NCI-H1694 treated with DMSO at 0.1 percent for 48 hours (cell line): ENCODE results near the gene ACAN.
"Not testable (repeated sequence)": the region's sequence is repeated elsewhere in the genome, so short reads cannot be mapped to it uniquely, and the experiment has no call there.

Experiments
- DNase-seq: peaks from one replicate; lab custom pipeline; 2025; lab: John Stamatoyannopoulos, UW

Gene ACAN

GRCh38 chr15:88902846-88903245 lies 99.6 kb downstream of the ACAN start:
- no peak for DNase-seq

GRCh38 chr15:88904257-88904623 lies 101.0 kb downstream of the ACAN start:
- DNase-seq = no peak

GRCh38 chr15:88904624-88905327 lies 101.5 kb downstream of the ACAN start:
- peak; percentile 36 for DNase-seq

GRCh38 chr15:88905576-88905975 lies 102.3 kb downstream of the ACAN start:
- DNase-seq = no peak

- no peak for DNase-seq
Observed at GRCh38 chr15:88906130-88906529, 102.9 kb downstream of the ACAN start.

- DNase-seq = no peak
Observed at GRCh38 chr15:88906551-88906950, 103.3 kb downstream of the ACAN start.

- no peak for DNase-seq
Observed at GRCh38 chr15:88907111-88907510, 103.9 kb downstream of the ACAN start.

- DNase-seq = no peak
Observed at GRCh38 chr15:88908123-88908522, 104.9 kb downstream of the ACAN start.

GRCh38 chr15:88908697-88909621 lies 105.7 kb downstream of the ACAN start:
- DNase-seq = no peak

GRCh38 chr15:88909956-88910831 lies 107.0 kb downstream of the ACAN start:
- no peak for DNase-seq

- DNase-seq = no peak
Observed at GRCh38 chr15:88911766-88912118, 108.5 kb downstream of the ACAN start.

GRCh38 chr15:88912500-88912921 lies 109.3 kb downstream of the ACAN start:
- DNase-seq = no peak

GRCh38 chr15:88913017-88913849 lies 110.0 kb downstream of the ACAN start, which contains the start of gene MFGE8:
MFGE8 (minus strand) TSS chr15:88913379; CDS start chr15:88913319, 60 bp downstream.
- peak; percentile 26 for DNase-seq

GRCh38 chr15:88913850-88914169 lies 110.6 kb downstream of the ACAN start:
- DNase-seq = no peak

- DNase-seq = no peak
Observed at GRCh38 chr15:88915354-88915753, 112.1 kb downstream of the ACAN start.

GRCh38 chr15:88917760-88918159 lies 114.5 kb downstream of the ACAN start:
- no peak for DNase-seq

- no peak for DNase-seq
Observed at GRCh38 chr15:88918738-88919137, 115.5 kb downstream of the ACAN start.

- DNase-seq = no peak
Observed at GRCh38 chr15:88920186-88920891, 117.1 kb downstream of the ACAN start.

- not testable (repeated sequence) for DNase-seq
Observed at GRCh38 chr15:88920892-88921435, 117.7 kb downstream of the ACAN start.
